ENCODE measurements around the gene CENPS.
"Not testable (repeated sequence)": the region's sequence is repeated elsewhere in the genome, so short reads cannot be mapped to it uniquely, and the experiment has no call there.

CENPS gene

DNA sequence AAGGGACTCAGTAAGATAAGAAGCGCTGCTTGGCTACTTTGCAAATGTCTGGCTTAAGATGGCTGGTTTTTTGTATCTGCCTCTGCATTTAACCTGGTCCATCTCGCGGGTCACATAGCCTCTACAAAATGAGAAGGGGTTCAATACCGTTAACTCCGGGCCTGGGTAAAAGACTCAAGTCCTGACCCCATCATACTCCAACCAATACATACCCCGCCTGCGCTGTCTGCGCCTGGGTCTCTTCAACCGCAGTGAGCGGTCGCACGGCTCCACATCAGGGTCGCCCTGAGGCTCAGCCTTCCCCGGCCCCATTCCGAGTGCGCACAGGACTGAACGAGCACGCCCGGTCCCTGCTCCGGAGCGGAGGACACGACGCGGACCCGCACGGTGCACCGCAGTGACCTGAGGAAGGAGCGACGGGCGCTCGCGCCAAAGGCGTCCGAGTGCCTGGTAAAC, 31.9 kb upstream of the CENPS start:
- peak overlapping the region; percentile 100 for H3K4me3 ChIP-seq (ENCODE audit: low read depth, low read length)
- peaks cover 6% of the 10 kb centered on the region; the same call in 1 of the 2 replicates for H3K4me1 ChIP-seq (ENCODE audit: control insufficient read depth, insufficient read depth, low read length)
- peak overlapping the region; percentile 83 for H3K27ac ChIP-seq (ENCODE audit: low read depth, low read length)
- H3K9ac ChIP-seq (ENCODE audit: low read depth, low read length): peak overlapping the region; percentile 78
- H3K27me3 ChIP-seq (ENCODE audit: control insufficient read depth, insufficient read depth, low read length): no peaks in the 10 kb centered on the region
- peaks cover 26% of the 10 kb centered on the region for H3K36me3 ChIP-seq (ENCODE audit: control insufficient read depth, insufficient read depth, low read length)
- no peaks in the 10 kb centered on the region for H3K9me3 ChIP-seq (ENCODE audit: control insufficient read depth, insufficient read depth, low read length)

DNA sequence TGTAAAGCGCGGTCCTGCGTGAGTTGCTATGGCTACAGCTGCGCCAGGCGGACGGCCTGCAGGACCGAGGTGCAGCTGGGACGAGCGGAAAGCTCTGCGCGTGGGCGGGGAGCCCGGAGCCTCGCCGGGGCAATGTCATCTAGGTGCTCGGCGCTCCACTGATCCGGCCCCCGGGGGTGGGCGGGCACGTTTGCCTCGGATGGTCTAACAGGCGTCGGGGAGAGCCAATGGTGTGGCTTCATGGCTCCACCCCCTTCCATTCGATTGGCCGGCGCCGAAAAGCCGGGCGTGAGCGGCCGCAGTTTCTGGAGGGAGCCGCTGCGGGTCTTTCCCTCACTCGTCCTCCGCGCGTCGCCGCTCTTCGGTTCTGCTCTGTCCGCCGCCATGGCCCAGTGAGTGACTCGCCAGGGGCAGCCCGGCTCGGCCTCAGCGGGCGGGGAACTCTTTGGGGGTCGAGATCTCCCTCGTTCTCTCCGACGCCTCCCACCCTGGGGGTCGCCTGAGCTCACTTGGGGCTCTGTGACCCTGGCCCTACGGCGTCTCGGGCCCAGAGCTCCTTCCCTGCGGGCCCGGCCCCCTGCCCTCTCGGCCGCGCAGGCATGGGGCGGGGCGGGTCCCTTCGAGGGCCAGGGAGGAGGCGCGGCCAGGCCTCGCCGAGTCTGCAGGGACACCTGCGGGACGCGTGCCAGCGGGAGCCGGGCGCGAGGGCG, 31.3 kb upstream of the CENPS start, which contains the start of gene PGD:
Gene PGD (plus strand): TSS at position 331 of the 710 bp plus-strand sequence. CDS start 54 bp downstream, at position 385.
- Histone ChIP-seq H3K9ac (ENCODE audit: low read depth, low read length) (peak within 1 kb of the TSS; percentile 94), H3K27ac (ENCODE audit: low read depth, low read length) (peak within 1 kb of the TSS; percentile 98), H3K4me1 (ENCODE audit: control insufficient read depth, insufficient read depth, low read length) (peaks cover 6% of the 10 kb centered on the region; the same call in 1 of the 2 replicates), H3K27me3 (ENCODE audit: control insufficient read depth, insufficient read depth, low read length) (no peaks in the 10 kb centered on the region), H3K4me3 (ENCODE audit: low read depth, low read length) (peak within 1 kb of the TSS; percentile 100), H3K36me3 (ENCODE audit: control insufficient read depth, insufficient read depth, low read length) (peaks cover 32% of the 10 kb centered on the region), H3K9me3 (ENCODE audit: control insufficient read depth, insufficient read depth, low read length) (no peaks in the 10 kb centered on the region)

DNA sequence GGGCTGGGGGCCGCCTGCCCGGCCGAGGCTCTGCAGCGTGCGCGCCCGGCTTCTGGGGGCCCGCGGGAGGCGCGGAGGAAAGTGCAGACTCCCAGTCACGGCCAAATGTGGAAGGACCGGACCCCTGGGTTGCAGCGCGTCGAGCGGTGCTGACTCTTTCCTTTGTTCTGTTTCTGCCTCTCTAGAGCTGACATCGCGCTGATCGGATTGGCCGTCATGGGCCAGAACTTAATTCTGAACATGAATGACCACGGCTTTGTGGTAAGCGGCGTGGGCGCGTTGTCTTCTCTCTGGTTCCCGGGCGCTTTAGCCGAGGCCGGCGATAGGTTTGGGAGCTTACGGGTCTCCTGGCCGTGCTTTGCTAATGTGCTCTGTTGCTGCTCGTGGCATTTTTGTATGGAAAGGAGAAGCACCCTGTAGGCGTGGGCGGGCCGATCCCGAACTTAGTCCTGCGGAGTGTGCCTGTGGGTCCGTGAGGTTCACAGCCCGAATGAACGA, 30.7 kb upstream of the CENPS start:
- Histone ChIP-seq H3K9me3 (ENCODE audit: control insufficient read depth, insufficient read depth, low read length) (no peaks in the 10 kb centered on the region), H3K27ac (ENCODE audit: low read depth, low read length) (peak overlapping the region; percentile 98), H3K27me3 (ENCODE audit: control insufficient read depth, insufficient read depth, low read length) (no peaks in the 10 kb centered on the region), H3K4me1 (ENCODE audit: control insufficient read depth, insufficient read depth, low read length) (peaks cover 6% of the 10 kb centered on the region; the same call in 1 of the 2 replicates), H3K4me3 (ENCODE audit: low read depth, low read length) (peak overlapping the region; percentile 100), H3K36me3 (ENCODE audit: control insufficient read depth, insufficient read depth, low read length) (peaks cover 38% of the 10 kb centered on the region), H3K9ac (ENCODE audit: low read depth, low read length) (peak overlapping the region; percentile 94)

DNA sequence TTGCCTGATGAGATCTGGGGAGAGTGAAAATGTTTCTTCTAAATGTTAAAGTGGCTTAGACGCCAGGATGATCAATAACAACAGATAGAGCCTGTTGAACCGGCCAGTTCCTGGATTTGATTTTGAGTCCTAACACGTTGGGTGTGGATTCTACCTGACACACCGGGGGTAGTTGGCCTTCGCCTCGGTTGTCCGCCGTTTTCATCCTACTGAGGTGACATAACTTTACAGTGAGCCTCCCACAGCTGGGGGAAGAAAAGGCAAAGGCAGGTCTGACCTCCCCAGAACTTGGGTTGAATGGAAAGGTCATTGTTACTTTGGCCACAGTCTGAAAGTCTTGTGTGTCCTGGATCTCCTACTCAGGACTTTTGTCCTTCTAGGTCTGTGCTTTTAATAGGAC, 30.2 kb upstream of the CENPS start:
- H3K27me3 ChIP-seq (ENCODE audit: control insufficient read depth, insufficient read depth, low read length): no peaks in the 10 kb centered on the region
- peak overlapping the region; percentile 100 for H3K4me3 ChIP-seq (ENCODE audit: low read depth, low read length)
- peaks cover 6% of the 10 kb centered on the region; the same call in 1 of the 2 replicates for H3K4me1 ChIP-seq (ENCODE audit: control insufficient read depth, insufficient read depth, low read length)
- H3K9ac ChIP-seq (ENCODE audit: low read depth, low read length): peak overlapping the region; percentile 94
- H3K9me3 ChIP-seq (ENCODE audit: control insufficient read depth, insufficient read depth, low read length): no peaks in the 10 kb centered on the region
- no peak overlapping the region for H3K27ac ChIP-seq (ENCODE audit: low read depth, low read length)
- H3K36me3 ChIP-seq (ENCODE audit: control insufficient read depth, insufficient read depth, low read length): peaks cover 43% of the 10 kb centered on the region

DNA sequence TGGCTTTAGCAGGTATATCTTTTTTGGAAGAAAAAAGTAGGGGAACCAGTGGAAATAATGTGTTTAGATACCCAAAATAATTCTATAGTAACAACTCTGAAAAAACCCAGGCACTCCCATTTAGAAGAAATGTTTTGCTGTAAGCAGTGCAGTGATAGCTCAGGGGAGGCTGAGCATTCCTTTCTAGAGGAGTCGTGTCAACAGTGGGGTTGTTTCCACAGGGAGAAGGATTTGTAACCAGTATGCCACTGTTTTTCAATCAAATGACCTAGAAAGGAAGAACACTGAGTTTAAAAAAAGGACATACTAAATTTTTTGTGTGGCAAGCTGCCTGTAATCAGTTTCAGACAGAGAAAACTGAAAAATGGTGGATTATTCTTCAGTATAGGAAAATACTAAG, 29.0 kb upstream of the CENPS start:
- H3K4me1 ChIP-seq (ENCODE audit: control insufficient read depth, insufficient read depth, low read length): peaks cover 6% of the 10 kb centered on the region; the same call in 1 of the 2 replicates
- H3K9me3 ChIP-seq (ENCODE audit: control insufficient read depth, insufficient read depth, low read length): no peaks in the 10 kb centered on the region
- no peak overlapping the region for H3K27ac ChIP-seq (ENCODE audit: low read depth, low read length)
- H3K9ac ChIP-seq (ENCODE audit: low read depth, low read length): no peak overlapping the region
- H3K36me3 ChIP-seq (ENCODE audit: control insufficient read depth, insufficient read depth, low read length): peaks cover 56% of the 10 kb centered on the region
- H3K4me3 ChIP-seq (ENCODE audit: low read depth, low read length): no peak overlapping the region
- no peaks in the 10 kb centered on the region for H3K27me3 ChIP-seq (ENCODE audit: control insufficient read depth, insufficient read depth, low read length)

DNA sequence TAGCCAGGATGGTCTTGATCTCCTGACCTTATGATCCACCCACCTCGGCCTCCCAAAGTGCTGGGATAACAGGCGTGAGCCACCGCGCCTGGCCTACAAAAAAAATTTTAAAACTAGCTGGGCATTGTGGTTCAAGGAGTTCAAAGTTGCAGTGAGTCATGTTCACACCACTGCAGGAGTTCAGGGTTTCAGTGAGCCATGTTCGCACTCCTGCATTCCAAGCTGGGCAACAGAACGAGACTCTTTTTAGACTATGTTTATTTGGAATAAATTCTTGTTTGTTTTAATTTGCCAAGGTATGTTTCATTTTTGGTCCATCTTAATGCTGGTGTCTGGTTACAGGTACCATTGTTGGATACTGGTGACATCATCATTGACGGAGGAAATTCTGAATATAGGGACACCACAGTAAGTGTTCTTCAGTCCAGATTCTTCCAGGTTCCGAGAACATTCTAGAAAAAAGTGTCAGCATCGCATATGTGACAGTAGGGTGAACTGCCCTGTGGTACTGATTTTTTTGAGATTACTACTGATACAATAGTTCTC, 27.4 kb upstream of the CENPS start:
- no peaks in the 10 kb centered on the region for H3K27me3 ChIP-seq (ENCODE audit: control insufficient read depth, insufficient read depth, low read length)
- H3K9me3 ChIP-seq (ENCODE audit: control insufficient read depth, insufficient read depth, low read length): no peaks in the 10 kb centered on the region
- H3K4me1 ChIP-seq (ENCODE audit: control insufficient read depth, insufficient read depth, low read length): peaks cover 6% of the 10 kb centered on the region; the same call in 1 of the 2 replicates
- H3K9ac ChIP-seq (ENCODE audit: low read depth, low read length): no peak overlapping the region
- H3K36me3 ChIP-seq (ENCODE audit: control insufficient read depth, insufficient read depth, low read length): peaks cover 71% of the 10 kb centered on the region
- no peak overlapping the region for H3K4me3 ChIP-seq (ENCODE audit: low read depth, low read length)
- H3K27ac ChIP-seq (ENCODE audit: low read depth, low read length): no peak overlapping the region

DNA sequence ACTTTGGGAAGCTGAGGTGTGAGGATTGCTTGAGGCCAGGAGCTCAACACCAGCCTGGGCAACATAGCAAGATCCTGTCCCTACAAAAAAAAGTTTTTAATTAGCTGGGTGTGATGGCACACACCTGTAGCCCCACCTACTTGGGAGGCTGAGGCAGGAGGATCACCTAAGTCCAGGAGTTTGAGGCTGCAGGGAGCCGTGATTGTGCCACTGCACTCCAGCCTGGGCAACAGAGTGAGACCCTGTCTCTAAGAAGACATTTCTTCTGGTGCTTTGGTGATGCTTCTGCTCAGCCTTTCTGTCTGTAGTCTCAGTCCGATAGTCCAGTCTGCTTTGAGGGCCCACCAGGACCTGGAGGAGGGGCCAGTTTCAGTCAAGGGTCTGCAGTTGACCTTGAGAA, 23.0 kb upstream of the CENPS start:
- no peak overlapping the region for H3K9ac ChIP-seq (ENCODE audit: low read depth, low read length)
- H3K36me3 ChIP-seq (ENCODE audit: control insufficient read depth, insufficient read depth, low read length): peaks cover 99% of the 10 kb centered on the region

DNA sequence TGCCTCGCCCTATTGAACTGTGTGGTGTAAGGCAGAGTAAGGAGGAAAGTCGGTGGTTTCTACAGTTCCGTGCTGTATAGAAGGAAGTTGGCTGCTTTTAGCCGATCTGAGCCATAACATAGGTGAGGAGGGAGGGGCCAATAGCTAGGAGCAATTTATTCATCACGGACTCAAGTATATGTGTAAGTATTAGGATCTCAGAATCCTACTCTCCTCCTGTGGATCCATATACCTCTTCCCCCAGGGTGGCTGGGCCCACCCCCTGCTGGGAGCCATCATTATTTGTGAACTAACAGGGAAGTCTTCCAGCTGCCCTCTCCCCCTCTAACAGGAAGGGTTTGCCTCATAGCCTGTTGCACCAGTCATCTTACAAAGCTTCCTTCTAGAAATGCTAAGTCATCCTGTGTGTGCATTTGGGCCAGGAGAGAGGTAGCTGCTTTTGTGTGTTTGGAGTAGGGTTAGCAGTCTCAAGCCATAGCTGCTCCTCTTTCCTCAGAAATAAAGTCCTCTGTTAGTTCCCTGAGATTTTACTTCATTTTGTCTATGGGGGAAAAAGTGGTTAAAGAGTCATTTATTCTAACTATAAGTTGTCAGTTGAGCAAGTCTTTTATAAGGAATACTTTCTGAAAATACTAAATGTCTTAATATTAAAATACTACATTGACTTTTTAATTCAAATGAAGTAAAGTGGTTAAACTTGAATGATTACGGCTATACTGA, 14.9 kb upstream of the CENPS start:
- H3K4me1 ChIP-seq (ENCODE audit: control insufficient read depth, insufficient read depth, low read length): peaks cover 3% of the 10 kb centered on the region; the same call in 1 of the 2 replicates
- no peak overlapping the region for H3K9ac ChIP-seq (ENCODE audit: low read depth, low read length)
- H3K36me3 ChIP-seq (ENCODE audit: control insufficient read depth, insufficient read depth, low read length): peaks cover 99% of the 10 kb centered on the region
- no peaks in the 10 kb centered on the region for H3K9me3 ChIP-seq (ENCODE audit: control insufficient read depth, insufficient read depth, low read length)
- no peak overlapping the region for H3K4me3 ChIP-seq (ENCODE audit: low read depth, low read length)
- peak overlapping the region; percentile 24 for H3K27ac ChIP-seq (ENCODE audit: low read depth, low read length)
- no peaks in the 10 kb centered on the region for H3K27me3 ChIP-seq (ENCODE audit: control insufficient read depth, insufficient read depth, low read length)

More for the DNA sequence above, 23.0 kb upstream of the CENPS start:
- Histone ChIP-seq H3K4me3 (ENCODE audit: low read depth, low read length) (no peak overlapping the region), H3K4me1 (ENCODE audit: control insufficient read depth, insufficient read depth, low read length) (no peaks in the 10 kb centered on the region), H3K27me3 (ENCODE audit: control insufficient read depth, insufficient read depth, low read length) (no peaks in the 10 kb centered on the region), H3K9me3 (ENCODE audit: control insufficient read depth, insufficient read depth, low read length) (no peaks in the 10 kb centered on the region), H3K27ac (ENCODE audit: low read depth, low read length) (no peak overlapping the region)

DNA sequence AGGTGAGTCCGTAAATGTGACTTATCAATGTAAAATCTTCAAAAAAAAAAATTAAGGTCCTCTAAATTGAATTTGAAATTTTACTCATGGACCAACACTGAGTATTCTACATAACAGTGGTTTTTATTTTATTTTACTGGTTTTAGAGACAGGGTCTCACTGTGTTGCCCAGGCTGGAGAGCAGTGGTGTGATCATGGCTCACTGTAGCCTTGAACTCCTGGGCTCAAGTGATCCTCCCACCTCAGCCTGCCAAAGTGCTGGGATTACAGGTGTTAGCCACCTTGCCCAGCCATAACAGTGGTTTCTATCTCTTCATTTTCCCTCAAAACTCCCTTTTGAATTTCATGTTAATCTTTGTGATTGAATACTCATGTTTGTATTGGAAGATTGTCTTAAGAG, 14.3 kb upstream of the CENPS start:
- not testable (repeated sequence) for H3K4me1 ChIP-seq (ENCODE audit: control insufficient read depth, insufficient read depth, low read length); H3K4me3 ChIP-seq (ENCODE audit: low read depth, low read length); H3K9me3 ChIP-seq (ENCODE audit: control insufficient read depth, insufficient read depth, low read length); H3K27ac ChIP-seq (ENCODE audit: low read depth, low read length); H3K27me3 ChIP-seq (ENCODE audit: control insufficient read depth, insufficient read depth, low read length); H3K9ac ChIP-seq (ENCODE audit: low read depth, low read length)
- H3K36me3 ChIP-seq (ENCODE audit: control insufficient read depth, insufficient read depth, low read length): peaks cover 96% of the 10 kb centered on the region

DNA sequence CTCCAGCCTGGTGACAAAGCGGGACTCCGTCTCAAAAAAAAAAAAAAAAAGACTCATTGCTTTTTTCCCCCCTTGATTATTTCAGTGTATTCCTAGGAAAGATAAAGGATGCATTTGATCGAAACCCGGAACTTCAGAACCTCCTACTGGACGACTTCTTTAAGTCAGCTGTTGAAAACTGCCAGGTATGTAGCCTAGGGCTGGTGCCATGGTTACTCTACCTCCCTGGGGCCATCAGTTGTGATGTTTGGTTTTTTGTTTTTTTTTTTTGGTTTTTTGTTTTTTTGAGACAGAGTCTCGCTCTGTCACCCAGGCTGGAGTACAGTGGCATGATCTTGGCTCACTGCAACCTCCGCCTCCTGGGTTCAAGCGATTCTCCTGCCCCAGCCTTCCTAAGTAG, 11.5 kb upstream of the CENPS start:
- H3K27ac ChIP-seq (ENCODE audit: low read depth, low read length); H3K4me1 ChIP-seq (ENCODE audit: control insufficient read depth, insufficient read depth, low read length); H3K4me3 ChIP-seq (ENCODE audit: low read depth, low read length); H3K27me3 ChIP-seq (ENCODE audit: control insufficient read depth, insufficient read depth, low read length); H3K9ac ChIP-seq (ENCODE audit: low read depth, low read length); H3K9me3 ChIP-seq (ENCODE audit: control insufficient read depth, insufficient read depth, low read length): not testable (repeated sequence)
- peaks cover 76% of the 10 kb centered on the region for H3K36me3 ChIP-seq (ENCODE audit: control insufficient read depth, insufficient read depth, low read length)

All from HUES48 (cell line).